NCI-H1417 treated with DMSO at 0.1 percent for 48 hours (cell line): ENCODE results near the gene PYROXD2.

Source experiments
- DNase-seq: peaks from one replicate; lab custom pipeline; 2025; lab: John Stamatoyannopoulos, UW

PYROXD2 gene

GRCh38 chr10:98414932-98415730, at the start of gene PYROXD2:
PYROXD2 (minus strand) TSS chr10:98415182; CDS start chr10:98415135, 47 bp downstream.
- DNase-seq: peak; percentile 21

- DNase-seq: no peak
These were observed 49.2 kb upstream of the PYROXD2 start for GRCh38 chr10:98463976-98464754.

- no peak for DNase-seq
These were observed 48.0 kb upstream of the PYROXD2 start for GRCh38 chr10:98463016-98463415.

- DNase-seq: no peak
These were observed 46.5 kb upstream of the PYROXD2 start for GRCh38 chr10:98461500-98461842.

GRCh38 chr10:98460837-98461499, 46.0 kb upstream of the PYROXD2 start:
- DNase-seq: no peak

- no peak for DNase-seq
These were observed 44.1 kb upstream of the PYROXD2 start for GRCh38 chr10:98458809-98459784.

- DNase-seq: no peak
These were observed 42.7 kb upstream of the PYROXD2 start for GRCh38 chr10:98457721-98458120.

GRCh38 chr10:98456686-98457482, 41.9 kb upstream of the PYROXD2 start:
- no peak for DNase-seq

GRCh38 chr10:98456043-98456570, 41.1 kb upstream of the PYROXD2 start:
- no peak for DNase-seq

- DNase-seq: no peak
These were observed 38.7 kb upstream of the PYROXD2 start for GRCh38 chr10:98453729-98454128.

GRCh38 chr10:98450618-98451017, 35.6 kb upstream of the PYROXD2 start:
- DNase-seq: no peak

- no peak for DNase-seq
These were observed 34.3 kb upstream of the PYROXD2 start for GRCh38 chr10:98449287-98449686.

GRCh38 chr10:98446661-98447221, 31.8 kb upstream of the PYROXD2 start, which contains the start of gene HPS1:
HPS1 (minus strand) TSS chr10:98446935; CDS start chr10:98443240, 3,695 bp downstream.
- peak; percentile 13 for DNase-seq

GRCh38 chr10:98446151-98446660, 31.2 kb upstream of the PYROXD2 start:
- DNase-seq: no peak

- no peak for DNase-seq
These were observed 30.3 kb upstream of the PYROXD2 start for GRCh38 chr10:98445200-98445812.

GRCh38 chr10:98444314-98445006, 29.5 kb upstream of the PYROXD2 start:
- DNase-seq: no peak

- DNase-seq: no peak
These were observed 23.7 kb upstream of the PYROXD2 start for GRCh38 chr10:98438715-98439114.

- DNase-seq: no peak
These were observed 21.7 kb upstream of the PYROXD2 start for GRCh38 chr10:98436704-98437103.

GRCh38 chr10:98435178-98435577, 20.2 kb upstream of the PYROXD2 start:
- no peak for DNase-seq
